ENCODE data around the gene MBD5.

Gene MBD5

DNA sequence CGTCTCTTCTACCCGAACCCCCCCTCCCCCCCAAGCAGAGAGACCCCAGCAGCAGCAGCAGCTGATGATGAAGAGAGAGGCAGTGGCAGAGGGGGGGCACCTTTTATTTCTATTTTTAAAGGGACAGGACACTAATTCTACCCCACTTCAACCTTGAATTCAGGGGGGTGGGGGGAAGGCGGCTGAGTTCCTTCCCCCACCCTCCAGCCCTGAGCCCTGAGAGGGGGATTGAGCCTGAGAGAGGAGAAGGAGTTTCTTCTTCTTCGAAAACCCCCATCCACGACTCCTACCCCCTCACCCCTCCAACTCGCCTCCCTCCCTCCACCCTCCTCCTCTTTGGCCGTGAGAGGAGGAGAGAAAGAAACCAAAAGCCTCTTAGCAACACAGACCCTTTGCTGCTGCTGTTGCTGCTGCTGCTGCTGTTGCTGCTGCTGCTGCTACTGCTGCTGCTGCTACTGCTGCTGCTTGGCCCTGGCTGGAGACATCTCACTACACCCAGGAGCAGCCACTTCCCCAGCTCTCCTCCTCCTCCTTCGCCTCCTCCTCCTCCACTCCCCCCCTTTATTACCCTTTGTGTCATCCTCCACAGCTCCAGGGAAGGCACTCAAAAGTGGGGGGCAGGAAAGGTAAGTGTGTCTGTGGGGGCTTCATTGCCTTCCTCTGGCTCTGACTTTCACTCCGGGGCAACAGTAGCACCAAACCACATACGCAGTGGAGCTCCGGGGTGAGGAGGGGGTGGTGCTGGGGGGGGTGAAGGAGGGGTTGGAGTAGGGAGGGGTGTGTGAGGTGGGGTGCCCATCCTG is at the start of gene MBD5:
MBD5 (plus strand) TSS at position 33 of the 803 bp plus-strand sequence.
- Histone ChIP-seq H3K27ac (ENCODE audit: low read length) (peak within 1 kb of the TSS; percentile 77), H3K79me2 (ENCODE audit: low read length) (peaks cover 93% of the 10 kb centered on the region), H3K9ac (ENCODE audit: low read length) (peak within 1 kb of the TSS; percentile 88), H3K4me2 (ENCODE audit: low read length) (peak within 1 kb of the TSS; percentile 87), H4K20me1 (ENCODE audit: insufficient read depth, low read length) (peaks cover 13% of the 10 kb centered on the region; the same call in 1 of the 2 replicates), H3K9me3 (ENCODE audit: insufficient read depth, low read length) (no peaks in the 10 kb centered on the region), H2AFZ (ENCODE audit: low read depth, low read length) (peak within 1 kb of the TSS; percentile 83), H3K27me3 (ENCODE audit: low read depth, low read length) (no peaks in the 10 kb centered on the region), H3K36me3 (replicated peaks; ENCODE audit: low read depth, low read length) (peaks cover 6% of the 10 kb centered on the region), H3K4me3 (ENCODE audit: low read length) (peak within 1 kb of the TSS; percentile 95), H3K4me1 (ENCODE audit: low read length) (peaks cover 28% of the 10 kb centered on the region)
- TF ChIP-seq EZH2phosphoT487 (IDR thresholded peaks at IDR 0.05; ENCODE audit: low read depth) = no peak
- TF ChIP-seq, protein P1, sequence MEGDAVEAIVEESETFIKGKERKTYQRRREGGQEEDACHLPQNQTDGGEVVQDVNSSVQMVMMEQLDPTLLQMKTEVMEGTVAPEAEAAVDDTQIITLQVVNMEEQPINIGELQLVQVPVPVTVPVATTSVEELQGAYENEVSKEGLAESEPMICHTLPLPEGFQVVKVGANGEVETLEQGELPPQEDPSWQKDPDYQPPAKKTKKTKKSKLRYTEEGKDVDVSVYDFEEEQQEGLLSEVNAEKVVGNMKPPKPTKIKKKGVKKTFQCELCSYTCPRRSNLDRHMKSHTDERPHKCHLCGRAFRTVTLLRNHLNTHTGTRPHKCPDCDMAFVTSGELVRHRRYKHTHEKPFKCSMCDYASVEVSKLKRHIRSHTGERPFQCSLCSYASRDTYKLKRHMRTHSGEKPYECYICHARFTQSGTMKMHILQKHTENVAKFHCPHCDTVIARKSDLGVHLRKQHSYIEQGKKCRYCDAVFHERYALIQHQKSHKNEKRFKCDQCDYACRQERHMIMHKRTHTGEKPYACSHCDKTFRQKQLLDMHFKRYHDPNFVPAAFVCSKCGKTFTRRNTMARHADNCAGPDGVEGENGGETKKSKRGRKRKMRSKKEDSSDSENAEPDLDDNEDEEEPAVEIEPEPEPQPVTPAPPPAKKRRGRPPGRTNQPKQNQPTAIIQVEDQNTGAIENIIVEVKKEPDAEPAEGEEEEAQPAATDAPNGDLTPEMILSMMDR (IDR thresholded peaks at IDR 0.05; ENCODE audit: low read depth, low read length) = no peak

DNA sequence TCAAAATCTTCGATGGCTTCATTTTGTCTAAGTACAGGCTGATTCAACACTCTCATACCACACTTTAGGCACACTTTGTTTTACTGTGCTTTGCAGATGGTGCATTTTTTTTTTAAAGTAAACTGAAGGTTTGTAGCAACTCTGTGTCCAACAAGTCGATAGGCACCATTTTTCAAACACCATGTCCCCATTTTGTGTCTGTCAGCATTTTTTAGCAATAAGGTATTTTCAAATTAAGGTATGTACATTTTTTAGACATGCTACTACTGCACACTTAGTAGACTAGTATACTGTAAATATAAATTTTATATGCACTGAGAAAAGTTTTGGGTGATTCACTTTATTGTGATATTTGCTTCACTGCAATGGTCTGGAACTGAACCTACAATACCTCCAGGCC is 44.8 kb upstream of the MBD5 start:
- H2AFZ ChIP-seq (ENCODE audit: low read depth, low read length) = no peak overlapping the region
- TF ChIP-seq, protein P1 (IDR thresholded peaks at IDR 0.05; ENCODE audit: low read depth, low read length) = no peak
- TF ChIP-seq EZH2phosphoT487 (IDR thresholded peaks at IDR 0.05; ENCODE audit: low read depth) = no peak
- H3K79me2 ChIP-seq (ENCODE audit: low read length) = peaks cover 25% of the 10 kb centered on the region
- no peaks in the 10 kb centered on the region for H3K9me3 ChIP-seq (ENCODE audit: insufficient read depth, low read length)
- no peak overlapping the region for H3K9ac ChIP-seq (ENCODE audit: low read length)
- H3K4me2 ChIP-seq (ENCODE audit: low read length) = no peak overlapping the region
- H3K36me3 ChIP-seq (replicated peaks; ENCODE audit: low read depth, low read length) = peaks cover 6% of the 10 kb centered on the region
- no peak overlapping the region for H3K27ac ChIP-seq (ENCODE audit: low read length)
- no peak overlapping the region for H3K4me3 ChIP-seq (ENCODE audit: low read length)
- H3K27me3 ChIP-seq (ENCODE audit: low read depth, low read length) = no peaks in the 10 kb centered on the region
- no peaks in the 10 kb centered on the region for H3K4me1 ChIP-seq (ENCODE audit: low read length)
- peaks cover 5% of the 10 kb centered on the region; the same call in 1 of the 2 replicates for H4K20me1 ChIP-seq (ENCODE audit: insufficient read depth, low read length)

DNA sequence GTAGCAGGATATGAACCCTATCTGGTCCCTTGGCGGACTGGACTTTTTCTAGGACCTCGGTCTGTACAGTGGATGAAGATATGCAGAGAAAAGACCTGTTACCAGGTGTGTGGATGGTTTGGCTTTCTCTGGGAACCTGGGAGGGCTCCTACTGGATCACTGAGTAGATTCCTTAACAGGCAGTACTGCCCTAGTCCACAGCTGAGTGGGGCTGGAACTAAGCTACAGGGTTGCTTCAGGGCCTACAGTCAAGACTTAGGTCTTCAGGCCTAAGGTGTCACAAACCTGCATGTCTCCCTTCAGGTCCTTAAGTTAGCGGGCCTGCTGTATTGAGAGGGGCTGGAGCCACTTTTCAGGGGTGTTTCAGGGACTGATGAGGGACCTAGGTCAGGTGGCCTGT is 43.2 kb upstream of the MBD5 start:
- Histone ChIP-seq H3K9ac (ENCODE audit: low read length) (no peak overlapping the region), H3K4me1 (ENCODE audit: low read length) (no peaks in the 10 kb centered on the region), H3K4me2 (ENCODE audit: low read length) (no peak overlapping the region), H4K20me1 (ENCODE audit: insufficient read depth, low read length) (peaks cover 7% of the 10 kb centered on the region; the same call in 1 of the 2 replicates), H3K9me3 (ENCODE audit: insufficient read depth, low read length) (no peaks in the 10 kb centered on the region), H3K79me2 (ENCODE audit: low read length) (peaks cover 28% of the 10 kb centered on the region), H2AFZ (ENCODE audit: low read depth, low read length) (no peak overlapping the region), H3K27ac (ENCODE audit: low read length) (no peak overlapping the region), H3K36me3 (replicated peaks; ENCODE audit: low read depth, low read length) (peaks cover 6% of the 10 kb centered on the region), H3K4me3 (ENCODE audit: low read length) (no peak overlapping the region), H3K27me3 (ENCODE audit: low read depth, low read length) (no peaks in the 10 kb centered on the region)
- no peak for TF ChIP-seq EZH2phosphoT487 (IDR thresholded peaks at IDR 0.05; ENCODE audit: low read depth)
- TF ChIP-seq, protein P1 (IDR thresholded peaks at IDR 0.05; ENCODE audit: low read depth, low read length) = no peak

DNA sequence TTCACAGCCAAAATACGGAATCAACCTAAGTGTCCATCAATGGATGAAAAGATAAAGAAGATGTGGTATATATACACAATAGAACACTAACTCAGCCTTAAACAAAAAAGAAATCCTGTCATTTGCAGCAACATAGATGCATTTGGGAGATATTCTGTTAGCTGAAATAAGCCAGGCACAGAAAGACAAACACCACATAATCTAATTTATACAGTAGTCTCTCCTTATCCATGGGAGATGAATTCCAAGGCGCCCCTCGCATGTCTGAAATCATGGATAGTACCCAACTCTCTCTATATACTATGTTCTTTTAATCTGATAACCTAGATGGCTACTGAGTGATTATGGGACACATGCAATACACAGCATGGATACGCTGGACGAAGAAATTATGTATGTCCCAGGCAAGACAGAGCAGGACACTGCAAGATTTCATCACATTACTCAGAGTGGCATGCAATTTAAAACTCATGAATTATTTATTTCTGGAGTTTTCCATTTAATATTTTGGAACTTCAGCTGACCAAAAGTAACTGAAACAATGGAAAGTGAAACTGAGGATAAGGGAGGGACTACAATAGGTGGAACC is 39.9 kb upstream of the MBD5 start:
- Histone ChIP-seq H3K27ac (ENCODE audit: low read length) (no peak overlapping the region), H3K79me2 (ENCODE audit: low read length) (peaks cover 46% of the 10 kb centered on the region), H3K4me2 (ENCODE audit: low read length) (no peak overlapping the region), H3K9ac (ENCODE audit: low read length) (no peak overlapping the region), H3K4me1 (ENCODE audit: low read length) (no peaks in the 10 kb centered on the region), H3K27me3 (ENCODE audit: low read depth, low read length) (no peaks in the 10 kb centered on the region), H3K9me3 (ENCODE audit: insufficient read depth, low read length) (no peaks in the 10 kb centered on the region), H2AFZ (ENCODE audit: low read depth, low read length) (no peak overlapping the region), H3K4me3 (ENCODE audit: low read length) (no peak overlapping the region), H3K36me3 (replicated peaks; ENCODE audit: low read depth, low read length) (peaks cover 6% of the 10 kb centered on the region), H4K20me1 (ENCODE audit: insufficient read depth, low read length) (peaks cover 20% of the 10 kb centered on the region)
- TF ChIP-seq, protein P1 (IDR thresholded peaks at IDR 0.05; ENCODE audit: low read depth, low read length) = no peak
- no peak for TF ChIP-seq EZH2phosphoT487 (IDR thresholded peaks at IDR 0.05; ENCODE audit: low read depth)

Data from OCI-LY3 (cell line).